Upper lobe of left lung (tissue), 6 donors: Measurements from ENCODE around the gene PRPF18. TPM values are rescaled to one million over a fixed set of nuclear protein-coding genes. Genes with fewer than 3 reads are reported as not detected.

Experiments
- ATAC-seq, 2 donors: fragments of 200-7000 bp; cut with Tn5 transposase; one replicate each; pipeline ENCODE4 v1.9.1; 2022; ENCODE audit warnings: mild to moderate bottlenecking in 2 of 2, moderate library complexity in 2 of 2; ENCODE audit not compliant: low FRiP score in 2 of 2
- DNase-seq, 2 donors: peaks; one replicate each; pipeline ENCODE4 v3.0.0-alpha.2; 2019 to 2020
- H3K27ac ChIP-seq, 4 donors: fragments of 200-600 bp; sonication (generic); one replicate each; pipeline ENCODE4 v1.5.1; 2016 to 2019
- H3K27me3 ChIP-seq, 4 donors: fragments of 200-600 bp; sonication (generic); one replicate each; pipeline ENCODE4 v1.5.1; 2017 to 2019
- H3K36me3 ChIP-seq, 4 donors: fragments of 200-600 bp; sonication (generic); one replicate each; pipeline ENCODE4 v1.5.1; 2016 to 2019
- H3K4me1 ChIP-seq, 4 donors: fragments of 200-600 bp; sonication (generic); one replicate each; pipeline ENCODE4 v1.5.1; 2018 to 2019
- H3K4me3 ChIP-seq, 4 donors: fragments of 200-600 bp; sonication (generic); one replicate each; pipeline ENCODE4 v1.5.1; 2017 to 2019; ENCODE audit warnings: mild to moderate bottlenecking in 2 of 4, moderate library complexity in 1 of 4
- H3K9me3 ChIP-seq, 4 donors: fragments of 200-600 bp; sonication (generic); one replicate each; pipeline ENCODE4 v1.5.1; 2018 to 2019
- EP300 ChIP-seq, 4 donors: sonication (generic); formaldehyde crosslinking; IDR thresholded peaks; one replicate each; pipeline ENCODE4 v1.5.1; 2017; ENCODE audit warnings: antibody characterized with exemption in 4 of 4, control low read depth in 2 of 4
- POLR2A ChIP-seq, 4 donors: fragments of 450-650 bp; IDR thresholded peaks; one replicate each; pipeline ENCODE4 v1.5.1; 2016 to 2017; ENCODE audit warnings: antibody characterized with exemption in 4 of 4, mild to moderate bottlenecking in 2 of 4
- POLR2AphosphoS5 ChIP-seq, 2 donors: sonication (generic); formaldehyde crosslinking; IDR thresholded peaks; one replicate each; pipeline ENCODE4 v1.5.1; 2017; ENCODE audit warnings: antibody characterized with exemption in 2 of 2
- whole genome bisulfite sequencing, 2 donors: methylation state at CpG; one replicate each; pipeline ENCODE4 v1.1.5; 2017 to 2018; 5-methylcytosine and 5-hydroxymethylcytosine counted together
- total RNA-seq, 6 donors: library from RNA; depleted of rRNA in 4 of 6; stranded (reverse); fragments of >200 nt in 4 of 6; gene quantifications; one replicate each; pipeline versions ENCODE4 v1.1.0 to v1.2.1, GENCODE V29; 2016 to 2021
- TF ChIP-seq, protein P1 (sequence below), 6 experiments: fragments of 450-650 bp in 4 of 6; fragments of 200-600 bp in 2 of 6; sonication (generic) in 2 of 6; IDR thresholded peaks; one replicate each; pipeline ENCODE4 v1.5.1; 2016 to 2019; ENCODE audit warnings: antibody characterized with exemption in 6 of 6
- donor health status: DM: no; HTN: no; CAD: no; lungs with moderate emphysema.
- donor health status: DM: no; HTN: yes; CAD: no; lungs with severe emphysema.

PRPF18 gene
- total RNA-seq, 6 donors from 2014 or later, result 14.4 to 50.3 (median 22.3) TPM

DNA sequence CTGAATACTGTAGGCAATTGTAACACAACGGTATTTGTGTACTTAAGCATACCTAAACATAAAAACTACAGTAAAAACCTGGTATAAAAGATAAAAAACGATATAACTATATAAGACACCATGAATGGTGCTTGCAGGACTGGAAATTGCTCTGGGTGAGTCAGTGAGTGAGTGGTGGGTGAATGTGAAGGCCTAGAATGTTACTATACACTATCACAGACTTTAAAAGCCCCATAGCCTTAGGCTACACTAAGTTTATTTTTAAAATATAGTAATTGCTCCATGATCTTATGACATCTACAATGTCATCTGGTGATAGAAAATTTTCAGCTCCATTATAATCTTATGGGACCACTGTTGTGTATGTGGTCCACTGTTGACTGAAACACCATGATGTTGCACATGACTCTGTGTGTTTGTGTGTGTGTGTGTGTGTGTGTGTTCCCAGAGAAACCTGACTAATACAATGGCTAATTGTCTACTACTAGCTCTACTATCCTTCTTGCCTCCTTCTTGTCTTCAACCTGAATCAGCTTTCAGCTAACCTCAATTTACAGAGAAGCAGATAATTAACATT is 27.6 kb upstream of the PRPF18 start:
- WGBS, 2 donors, result 79 to 81% methylated on average over 2 of the region's 2 CpGs
- Histone ChIP-seq H3K27ac (no peak overlapping the region), H3K4me3 (no peak overlapping the region)

DNA sequence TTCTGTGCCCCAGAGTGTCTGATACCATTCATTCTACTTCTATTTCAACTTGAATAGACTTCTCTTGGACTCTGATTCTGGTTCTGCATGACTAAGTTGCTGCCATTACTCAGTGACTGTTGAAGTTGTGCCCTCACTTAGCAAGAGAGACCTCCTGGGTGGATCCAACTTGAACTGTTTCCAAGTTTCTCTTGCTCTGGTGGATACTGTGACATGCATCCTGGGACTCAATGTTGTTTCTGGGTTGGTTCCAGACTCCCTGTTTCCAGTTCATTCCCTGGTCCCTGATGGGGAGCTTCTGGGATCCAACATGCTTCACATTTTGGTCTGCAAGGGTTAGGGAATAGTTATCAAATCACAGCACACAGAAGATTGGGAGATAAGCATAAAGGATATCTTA is 26.2 kb upstream of the PRPF18 start:
- H3K4me1 ChIP-seq, result no peaks in the 10 kb centered on the region

More for the DNA sequence above, 27.6 kb upstream of the PRPF18 start:
- no peak for TF ChIP-seq POLR2AphosphoS5 (IDR thresholded peaks at IDR 0.05)
- no peak for TF ChIP-seq EP300 (IDR thresholded peaks at IDR 0.05)
- TF ChIP-seq, protein P1, sequence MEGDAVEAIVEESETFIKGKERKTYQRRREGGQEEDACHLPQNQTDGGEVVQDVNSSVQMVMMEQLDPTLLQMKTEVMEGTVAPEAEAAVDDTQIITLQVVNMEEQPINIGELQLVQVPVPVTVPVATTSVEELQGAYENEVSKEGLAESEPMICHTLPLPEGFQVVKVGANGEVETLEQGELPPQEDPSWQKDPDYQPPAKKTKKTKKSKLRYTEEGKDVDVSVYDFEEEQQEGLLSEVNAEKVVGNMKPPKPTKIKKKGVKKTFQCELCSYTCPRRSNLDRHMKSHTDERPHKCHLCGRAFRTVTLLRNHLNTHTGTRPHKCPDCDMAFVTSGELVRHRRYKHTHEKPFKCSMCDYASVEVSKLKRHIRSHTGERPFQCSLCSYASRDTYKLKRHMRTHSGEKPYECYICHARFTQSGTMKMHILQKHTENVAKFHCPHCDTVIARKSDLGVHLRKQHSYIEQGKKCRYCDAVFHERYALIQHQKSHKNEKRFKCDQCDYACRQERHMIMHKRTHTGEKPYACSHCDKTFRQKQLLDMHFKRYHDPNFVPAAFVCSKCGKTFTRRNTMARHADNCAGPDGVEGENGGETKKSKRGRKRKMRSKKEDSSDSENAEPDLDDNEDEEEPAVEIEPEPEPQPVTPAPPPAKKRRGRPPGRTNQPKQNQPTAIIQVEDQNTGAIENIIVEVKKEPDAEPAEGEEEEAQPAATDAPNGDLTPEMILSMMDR (IDR thresholded peaks at IDR 0.05), result no peak
- TF ChIP-seq POLR2A (IDR thresholded peaks at IDR 0.05), result no peak
- no peaks in the 10 kb centered on the region for H3K27me3 ChIP-seq
- H3K4me1 ChIP-seq, result no peaks in the 10 kb centered on the region
- ATAC-seq (no peak), DNase-seq (no peak)
- no peaks in the 10 kb centered on the region for H3K9me3 ChIP-seq
- H3K36me3 ChIP-seq, result no peaks in the 10 kb centered on the region

GRCh38 chr10:13563481-13564445 is 23.0 kb upstream of the PRPF18 start:
- H3K4me1 ChIP-seq, result peaks cover 0 to 3% (median 0%) of the 10 kb centered on the region in 4 donors
- no peak overlapping the region for H3K4me3 ChIP-seq
- 93 to 94% methylated on average over 11 of the region's 11 CpGs for WGBS, 2 donors
- H3K9me3 ChIP-seq, result no peaks in the 10 kb centered on the region
- ATAC-seq (no peak), DNase-seq (no peak)
- TF ChIP-seq POLR2AphosphoS5 (IDR thresholded peaks at IDR 0.05) (no peak), POLR2A (IDR thresholded peaks at IDR 0.05) (no peak), EP300 (IDR thresholded peaks at IDR 0.05) (no peak)
- TF ChIP-seq, protein P1 (IDR thresholded peaks at IDR 0.05), result no peak
- no peaks in the 10 kb centered on the region for H3K27me3 ChIP-seq
- no peaks in the 10 kb centered on the region for H3K36me3 ChIP-seq
- no peak overlapping the region for H3K27ac ChIP-seq

More for the DNA sequence above, 26.2 kb upstream of the PRPF18 start:
- Histone ChIP-seq H3K36me3 (no peaks in the 10 kb centered on the region), H3K4me3 (no peak overlapping the region), H3K9me3 (no peaks in the 10 kb centered on the region), H3K27me3 (no peaks in the 10 kb centered on the region), H3K27ac (no peak overlapping the region)
- no peak for DNase-seq
- TF ChIP-seq POLR2AphosphoS5 (IDR thresholded peaks at IDR 0.05) (no peak), EP300 (IDR thresholded peaks at IDR 0.05) (no peak), POLR2A (IDR thresholded peaks at IDR 0.05) (no peak)
- TF ChIP-seq, protein P1 (IDR thresholded peaks at IDR 0.05), result no peak
- no peak for ATAC-seq

DNA sequence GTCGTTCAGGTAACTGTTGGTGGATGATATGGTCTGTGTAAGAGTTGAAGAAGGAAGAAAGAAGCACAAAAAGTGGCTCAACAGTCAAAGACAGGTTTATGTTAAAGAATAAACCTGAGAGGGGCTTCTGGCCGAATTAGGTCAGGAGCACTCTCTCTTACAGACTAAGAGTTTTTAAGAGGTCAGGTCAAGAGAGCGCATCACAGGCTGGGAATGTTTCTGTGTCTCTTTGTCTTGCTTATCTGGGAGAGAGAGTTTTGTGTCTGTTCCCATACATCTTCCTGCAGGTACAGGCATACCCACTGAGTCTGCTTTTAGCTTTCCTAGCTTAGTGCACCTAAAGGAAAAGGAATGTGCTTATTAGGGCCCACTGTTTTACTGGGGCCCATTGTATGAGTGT is 22.2 kb upstream of the PRPF18 start:
- DNase-seq, result no peak
- TF ChIP-seq POLR2AphosphoS5 (IDR thresholded peaks at IDR 0.05) (no peak), EP300 (IDR thresholded peaks at IDR 0.05) (no peak), POLR2A (IDR thresholded peaks at IDR 0.05) (no peak)
- TF ChIP-seq, protein P1 (IDR thresholded peaks at IDR 0.05), result no peak
- H3K36me3 ChIP-seq, result no peaks in the 10 kb centered on the region
- 89 to 93% methylated on average over 3 of the region's 3 CpGs for WGBS, 2 donors
- ATAC-seq, result no peak
- no peak overlapping the region for H3K27ac ChIP-seq
- no peaks in the 10 kb centered on the region for H3K27me3 ChIP-seq
- peaks cover 0 to 3% (median 0%) of the 10 kb centered on the region in 4 donors for H3K4me1 ChIP-seq
- no peak overlapping the region for H3K4me3 ChIP-seq
- H3K9me3 ChIP-seq, result no peaks in the 10 kb centered on the region
